Cardiac septum (tissue), 1 donor: ENCODE results near the gene CHST9. TPM values are rescaled to one million over a fixed set of nuclear protein-coding genes. Genes with fewer than 3 reads are reported as not detected.
"Not testable (repeated sequence)": the region's sequence is repeated elsewhere in the genome, so short reads cannot be mapped to it uniquely, and the experiment has no call there.

Experiments used
- DNase-seq: peaks from one replicate; pipeline ENCODE4 v3.0.0-alpha.2; 2020; ENCODE audit warnings: low spot score
- intact Hi-C: fragments of 100-400 bp; cut with DNase I; formaldehyde crosslinking; loops from one replicate; pipeline ENCODE4 v1.14.0; 2022
- total RNA-seq: library from RNA; stranded (reverse); fragmentation: NEBNext Ultra II Directional; extraction: Animal tissue kit (Norgen Biotek cat#: 25700); gene quantifications from one replicate; pipeline ENCODE4 v1.2.1, GENCODE V29; 2021
- donor health status: DM: no; HTN: no; CAD: no.

CHST9 gene
- total RNA-seq, 1 donor from 2014 or later: not detected

GRCh38 chr18:26963292-26963691 lies 221.8 kb downstream of the CHST9 start:
- intact Hi-C loops: loop anchor here (10.0 kb wide), 1 partner anchor 148 kb away; no protein-coding TSS in a partner anchor

DNA sequence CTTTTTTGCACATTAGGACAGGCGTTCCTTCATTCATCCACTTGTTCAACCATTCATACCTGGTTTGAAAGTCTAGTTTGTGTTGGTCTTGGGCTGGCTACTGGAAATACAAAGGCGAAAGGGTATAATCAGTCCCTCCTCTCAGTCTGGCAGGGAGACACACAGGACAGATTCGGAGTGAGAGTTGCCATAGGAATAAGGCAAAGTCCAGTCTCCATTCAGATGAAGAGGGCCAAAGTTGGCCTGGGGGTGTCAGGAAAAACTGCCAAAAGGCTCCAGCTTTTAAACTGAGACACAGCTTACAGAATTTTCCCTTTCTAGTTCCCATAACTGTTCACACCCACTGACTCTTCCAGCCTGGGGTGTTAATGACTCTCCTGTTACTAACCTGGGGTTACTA lies 223.3 kb downstream of the CHST9 start:
- DNase-seq: no peak
- intact Hi-C loops: loop anchor here (10.0 kb wide), 1 partner anchor 147 kb away; no protein-coding TSS in a partner anchor

More at GRCh38 chr18:26963292-26963691, 221.8 kb downstream of the CHST9 start:
- DNase-seq: no peak

DNA sequence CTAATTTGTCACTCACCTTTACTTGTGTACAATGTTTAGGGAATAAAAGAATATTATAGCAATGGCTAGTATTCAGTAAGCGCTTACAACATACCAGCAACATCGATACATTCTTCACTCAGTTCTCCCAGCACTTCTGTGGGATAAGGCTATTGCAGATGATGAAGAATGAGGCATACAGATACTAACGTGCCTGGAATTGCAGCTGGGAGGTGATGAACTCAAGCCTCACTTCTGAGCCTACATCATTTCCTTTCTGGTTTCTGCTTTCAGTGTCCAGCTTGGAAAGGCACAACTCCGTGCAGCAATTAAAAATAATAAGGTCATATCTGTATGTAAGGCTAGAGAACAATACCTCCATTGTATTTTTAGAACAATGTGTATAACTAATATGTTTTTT lies 224.2 kb downstream of the CHST9 start:
- no peak for DNase-seq
- intact Hi-C loops: loop anchor here (10.0 kb wide), 1 partner anchor 146 kb away; no protein-coding TSS in a partner anchor

DNA sequence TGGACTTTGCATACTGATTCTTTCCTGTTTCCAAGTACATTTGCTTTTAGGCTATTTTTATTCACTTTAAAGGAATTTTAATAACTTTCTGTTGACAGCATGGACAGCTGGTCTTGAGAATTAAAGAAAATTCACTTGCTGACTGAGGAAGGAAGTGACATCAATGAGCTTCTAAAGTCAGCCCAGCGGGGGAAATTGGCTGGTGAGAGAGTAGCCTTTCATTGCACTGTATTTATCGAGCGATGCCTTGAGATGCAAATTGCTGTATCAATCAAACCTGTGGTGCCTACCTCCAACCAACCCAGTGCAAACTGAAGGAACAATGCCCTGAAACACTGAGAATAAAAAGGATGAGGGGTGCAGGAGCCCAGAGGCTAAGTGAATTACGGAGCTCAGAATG lies 228.2 kb downstream of the CHST9 start:
- no peak for DNase-seq
- intact Hi-C loops: no loop called here

- intact Hi-C loops: no loop called here
- DNase-seq: no peak
Observed at GRCh38 chr18:26948703-26949102, 236.4 kb downstream of the CHST9 start.

DNA sequence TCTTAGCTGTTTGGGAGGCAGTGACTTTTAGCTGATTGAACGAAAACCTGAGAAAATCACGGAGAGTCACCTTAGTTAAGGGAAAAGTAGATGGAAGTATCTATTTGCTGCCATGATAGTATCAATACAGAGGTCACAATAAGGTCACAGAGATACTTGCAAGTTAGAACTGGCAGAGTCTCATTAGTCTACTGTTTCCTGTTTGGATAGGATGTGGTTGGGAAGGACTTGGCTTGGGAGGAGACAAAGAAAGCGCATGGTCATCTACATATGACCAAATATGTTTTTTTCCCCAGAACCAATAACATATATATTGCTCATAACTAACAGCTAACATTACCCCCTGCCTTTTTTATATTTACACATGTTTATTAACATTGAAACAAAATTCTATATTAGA lies 241.2 kb downstream of the CHST9 start:
- intact Hi-C loops: no loop called here
- DNase-seq: no peak

- DNase-seq: no peak
- intact Hi-C loops: no loop called here
Observed at GRCh38 chr18:26941584-26941983, 243.5 kb downstream of the CHST9 start.

DNA sequence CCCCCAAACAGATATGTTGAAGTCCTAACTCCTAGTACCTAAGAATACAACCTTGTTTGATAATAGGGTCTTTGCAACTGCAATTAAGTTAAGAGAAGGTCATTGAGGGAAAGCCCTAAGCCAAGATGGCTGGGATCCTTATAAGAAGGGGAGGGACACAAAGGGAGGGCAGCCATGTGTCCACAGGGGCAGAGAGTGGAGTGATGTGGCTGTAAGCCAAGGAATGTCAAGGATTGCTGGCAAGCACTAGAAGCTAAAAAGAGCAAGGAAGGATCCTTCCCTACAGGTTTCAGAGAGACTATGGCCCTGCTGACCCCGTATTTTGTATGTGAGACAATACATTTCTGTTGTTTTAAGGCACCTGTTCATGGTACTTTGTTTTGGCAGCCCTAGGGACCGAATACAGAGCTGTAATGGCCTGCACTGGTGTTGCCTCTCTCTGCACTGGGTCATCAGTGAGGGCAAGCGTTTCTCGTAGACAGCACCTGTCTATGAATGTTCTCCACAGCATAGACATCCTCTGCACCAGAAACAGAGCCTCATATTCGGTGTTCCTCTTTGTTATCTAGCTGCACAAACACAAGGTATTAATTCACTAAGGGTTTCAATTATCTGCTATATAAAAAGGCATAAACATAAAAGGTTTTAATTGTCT lies 244.2 kb downstream of the CHST9 start:
- no peak for DNase-seq
- intact Hi-C loops: no loop called here

DNA sequence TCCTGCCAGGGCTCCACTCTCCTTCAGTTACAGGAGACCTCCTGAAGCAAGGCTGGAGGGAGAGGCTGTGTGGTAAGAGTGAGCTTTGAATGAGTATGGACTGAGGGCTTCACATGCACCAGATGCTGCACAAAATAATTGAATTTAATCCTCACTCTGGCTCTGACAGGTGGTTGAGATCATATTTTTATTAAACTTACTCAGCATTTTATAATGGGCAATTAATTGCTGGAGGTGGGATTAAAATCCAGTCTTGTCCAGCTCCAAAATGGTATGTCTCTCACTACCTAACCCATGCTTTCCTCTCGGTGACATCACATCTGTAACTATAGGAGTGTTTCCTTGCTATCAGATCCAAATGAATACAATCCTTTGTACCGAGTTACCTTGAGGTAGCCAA lies 253.4 kb downstream of the CHST9 start:
- intact Hi-C loops: no loop called here
- DNase-seq: no peak

DNA sequence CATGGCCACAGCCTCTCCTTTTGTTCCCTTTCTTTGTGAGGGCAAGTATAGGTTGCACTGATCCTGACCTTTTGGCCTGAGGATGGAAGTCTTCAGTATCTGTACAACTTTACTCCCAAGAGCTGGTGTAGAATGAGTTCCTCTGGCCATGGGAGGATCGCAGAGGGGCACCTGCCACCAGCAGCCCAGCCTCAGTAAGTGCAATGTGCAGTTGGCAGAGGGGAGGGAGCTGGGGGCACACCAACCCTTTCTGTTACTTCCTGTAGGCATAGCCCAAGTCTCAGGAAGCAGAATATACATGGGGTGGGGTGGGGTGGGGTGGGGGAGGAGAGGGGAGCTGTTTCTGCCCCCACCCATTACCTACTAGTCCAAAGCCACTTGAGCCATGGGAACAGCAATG lies 254.5 kb downstream of the CHST9 start:
- DNase-seq: no peak
- intact Hi-C loops: no loop called here

- DNase-seq: no peak
- intact Hi-C loops: no loop called here
Observed at GRCh38 chr18:26928670-26929313, 256.3 kb downstream of the CHST9 start.

- intact Hi-C loops: not testable (repeated sequence)
Observed at GRCh38 chr18:26927822-26928221, 257.3 kb downstream of the CHST9 start.

GRCh38 chr18:26926066-26926675 lies 258.9 kb downstream of the CHST9 start:
- intact Hi-C loops: no loop called here
- no peak for DNase-seq

More at GRCh38 chr18:26927822-26928221, 257.3 kb downstream of the CHST9 start:
- DNase-seq: not testable (repeated sequence)

GRCh38 chr18:26925313-26925712 lies 259.8 kb downstream of the CHST9 start:
- no peak for DNase-seq
- intact Hi-C loops: no loop called here

- no peak for DNase-seq
- intact Hi-C loops: no loop called here
Observed at GRCh38 chr18:26922313-26922712, 262.8 kb downstream of the CHST9 start.

DNA sequence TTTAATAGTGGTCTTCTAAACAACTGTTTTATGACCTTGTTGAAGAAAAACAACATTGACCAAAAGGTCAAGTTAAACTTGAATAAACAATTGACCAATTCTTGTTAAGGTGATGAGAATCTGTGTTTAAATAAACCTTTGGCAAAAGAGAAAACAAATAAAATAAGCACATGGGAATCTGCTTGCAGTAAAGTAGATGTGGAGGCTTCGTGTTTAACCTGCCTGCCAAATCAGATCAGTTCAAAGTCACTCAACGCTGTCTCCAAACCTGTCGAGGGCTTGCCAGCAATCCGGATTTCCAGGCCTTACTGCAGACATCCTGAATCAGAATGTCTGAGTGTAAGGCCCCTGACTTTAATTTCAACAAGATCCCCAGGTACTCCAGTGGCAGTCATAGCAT lies 264.5 kb downstream of the CHST9 start:
- DNase-seq: no peak
- intact Hi-C loops: no loop called here

- DNase-seq: no peak
- intact Hi-C loops: no loop called here
Observed at GRCh38 chr18:26919627-26920026, 265.5 kb downstream of the CHST9 start.

DNA sequence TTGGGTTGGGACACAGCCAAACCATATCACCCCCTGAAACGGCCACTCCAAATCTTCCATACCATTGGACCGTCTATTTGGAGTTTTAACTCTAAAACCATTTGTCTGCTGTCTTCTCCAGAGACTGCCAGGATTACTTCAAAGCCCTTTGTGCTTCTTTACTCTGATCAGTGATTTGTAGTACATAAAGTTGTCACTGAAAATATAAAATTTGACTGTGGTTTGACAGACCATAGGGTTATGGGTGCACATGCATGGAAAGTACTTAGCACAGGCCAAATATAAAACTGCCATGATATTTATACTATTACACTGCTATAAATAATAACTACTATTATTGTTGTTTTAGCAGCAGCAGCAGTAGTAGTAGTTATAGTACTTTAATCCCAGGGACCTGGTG lies 265.9 kb downstream of the CHST9 start:
- no peak for DNase-seq
- intact Hi-C loops: no loop called here

DNA sequence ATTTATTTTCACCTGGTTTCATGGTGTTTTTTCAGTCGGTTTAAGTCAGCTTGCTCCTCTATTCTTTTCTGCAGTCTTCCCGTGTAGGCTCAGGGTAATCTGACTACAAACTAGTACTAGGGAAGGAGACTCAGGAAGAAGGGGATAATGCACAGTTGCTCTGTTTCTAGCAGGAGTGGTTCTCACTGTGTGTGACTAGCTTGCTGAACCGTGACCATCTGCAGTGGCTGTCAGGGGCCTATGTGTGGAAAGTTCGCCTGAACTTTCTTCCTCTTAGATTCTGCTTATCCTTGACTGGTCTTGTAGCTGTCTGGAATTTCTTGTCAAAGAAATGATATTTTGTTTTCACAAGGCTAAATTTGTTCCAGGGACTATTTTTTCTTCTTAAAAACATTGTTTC lies 273.3 kb downstream of the CHST9 start:
- no peak for DNase-seq
- intact Hi-C loops: no loop called here

- DNase-seq: no peak
- intact Hi-C loops: no loop called here
Observed at GRCh38 chr18:26909599-26910290, 275.4 kb downstream of the CHST9 start.
